Endothelial cell of umbilical vein (primary cell): Measurements from ENCODE around the gene SHCBP1L. TPM values are rescaled to one million over a fixed set of nuclear protein-coding genes. Genes with fewer than 3 reads are reported as not detected.

ENCODE experiments used
- BruUV-seq: library from RNA; stranded (reverse); fragments of 400-500 nt; replicated peaks from 2 replicates; lab custom pipeline; 2021; lab: Mats Ljungman, UMichigan
- CTCF ChIA-PET: fragments of 300-600, 350-600 bp; sonication (Branson Sonifier 250); formaldehyde crosslinking; loops from one replicate; lab custom pipeline; 2021; ENCODE audit warnings: antibody characterized with exemption, inconsistent platforms; lab: Charles Lee
- POLR2A ChIA-PET: fragments of 300-600, 350-600 bp; sonication (Branson Sonifier 250); formaldehyde crosslinking; loops from one replicate; lab custom pipeline; 2021; ENCODE audit warnings: antibody characterized with exemption, inconsistent platforms; lab: Charles Lee
- DNase-seq: peaks from one replicate; pipeline ENCODE4 v3.0.0-alpha.2; 2011; ENCODE audit warnings: low read depth, low spot score
- FAIRE-seq: peaks from 2 replicates; lab custom pipeline; 2011; peaks lifted over from hg19 to GRCh38; lab: Jason Lieb, UNC
- H2AFZ ChIP-seq: 2 replicates; pipeline ENCODE4 v1.6.0; 2012; ENCODE audit warnings: low read depth, low read length, control low read depth, inconsistent platforms
- H3K27ac ChIP-seq: 2 replicates; pipeline ENCODE4 v1.5.1; 2011; ENCODE audit warnings: low read depth, mild to moderate bottlenecking, control low read depth, low read length, moderate library complexity; ENCODE audit not compliant: insufficient read depth
- H3K27me3 ChIP-seq, 2 experiments: 2 replicates each; pipeline versions ENCODE4 v1.6.0 to v1.6.1; 2011; ENCODE audit warnings: low read length in 2 of 2, mixed read lengths in 1 of 2; ENCODE audit not compliant: control insufficient read depth in 2 of 2, insufficient read depth in 2 of 2
- H3K36me3 ChIP-seq, 2 experiments: 2 replicates in 1 of 2; 3 replicates in 1 of 2; pipeline ENCODE4 v1.5.1; 2011; ENCODE audit warnings: low read length in 2 of 2, mild to moderate bottlenecking in 1 of 2, moderate library complexity in 1 of 2; ENCODE audit not compliant: control insufficient read depth in 2 of 2, insufficient read depth in 2 of 2; ENCODE audit errors: extremely low read depth in 1 of 2
- H3K4me1 ChIP-seq: 3 replicates; pipeline ENCODE4 v1.5.1; 2011; ENCODE audit warnings: mild to moderate bottlenecking, low read length; ENCODE audit not compliant: control insufficient read depth, insufficient read depth; ENCODE audit errors: extremely low read depth
- H3K4me2 ChIP-seq: 2 replicates; pipeline ENCODE4 v1.6.1; 2011; ENCODE audit warnings: low read length, control low read depth, mixed read lengths; ENCODE audit not compliant: insufficient read depth
- H3K4me3 ChIP-seq, 3 experiments: fragments of 200-600 bp in 1 of 3; sonication (generic), shearing (Covaris generic) in 1 of 3; replicated peaks in 1 of 3; 2 replicates each; pipeline ENCODE4 v1.5.1; 2011 to 2016; ENCODE audit warnings: control low read depth in 3 of 3, low read length in 3 of 3, mild to moderate bottlenecking in 2 of 3, inconsistent platforms in 1 of 3, low read depth in 1 of 3, moderate library complexity in 1 of 3; ENCODE audit not compliant: insufficient read depth in 1 of 3
- H3K79me2 ChIP-seq: 2 replicates; pipeline ENCODE4 v1.6.0; 2012; ENCODE audit warnings: low read length, inconsistent platforms; ENCODE audit not compliant: control insufficient read depth, insufficient read depth
- H3K9ac ChIP-seq: replicated peaks from 2 replicates; pipeline ENCODE3; 2011; ENCODE audit warnings: low read length, control low read depth; ENCODE audit not compliant: insufficient read depth; ENCODE audit errors: extremely low read depth
- H3K9me1 ChIP-seq: replicated peaks from 3 replicates; pipeline ENCODE4 v1.6.0; 2011; ENCODE audit warnings: mild to moderate bottlenecking, low read length; ENCODE audit not compliant: control insufficient read depth, insufficient read depth; ENCODE audit errors: extremely low read depth
- H3K9me3 ChIP-seq: replicated peaks from 2 replicates; pipeline ENCODE4 v1.5.1; 2012; ENCODE audit warnings: low read length, inconsistent platforms; ENCODE audit not compliant: control insufficient read depth, insufficient read depth
- H4K20me1 ChIP-seq: replicated peaks from 2 replicates; pipeline ENCODE3; 2011; ENCODE audit warnings: mild to moderate bottlenecking, low read length; ENCODE audit not compliant: control insufficient read depth, insufficient read depth; ENCODE audit errors: extremely low read depth
- CTCF ChIP-seq, 2 donors: IDR thresholded peaks; 1 replicate in 1 of 2; 2 replicates in 1 of 2; pipeline ENCODE4 v1.5.1; 2011; ENCODE audit warnings: low read length in 2 of 2, mild to moderate bottlenecking in 2 of 2, moderate library complexity in 2 of 2, control low read depth in 1 of 2, inconsistent platforms in 1 of 2, low read depth in 1 of 2; ENCODE audit not compliant: insufficient read depth in 1 of 2; ENCODE audit errors: extremely low read depth in 1 of 2
- EZH2 ChIP-seq: IDR thresholded peaks from 2 replicates; pipeline ENCODE4 v1.6.1; 2012; ENCODE audit warnings: borderline replicate concordance, low read depth, mild to moderate bottlenecking, moderate library complexity, low read length, inconsistent platforms; ENCODE audit not compliant: severe bottlenecking
- FOS ChIP-seq: IDR thresholded peaks from 2 replicates; pipeline ENCODE4 v1.6.1; 2011; ENCODE audit warnings: mild to moderate bottlenecking, low read length, moderate library complexity, borderline replicate concordance; ENCODE audit not compliant: insufficient read depth
- GATA2 ChIP-seq: IDR thresholded peaks from 2 replicates; pipeline ENCODE4 v1.7.0; 2011; ENCODE audit warnings: low read depth, mild to moderate bottlenecking, moderate library complexity, mixed read lengths, low read length; ENCODE audit not compliant: insufficient read length, insufficient read depth
- JUN ChIP-seq: IDR thresholded peaks from 2 replicates; pipeline ENCODE4 v1.6.1; 2011; ENCODE audit warnings: borderline replicate concordance, low read depth; ENCODE audit not compliant: insufficient read length, insufficient read depth
- MYC ChIP-seq: IDR thresholded peaks from one replicate; pipeline ENCODE4 v1.6.1; 2011; ENCODE audit warnings: mild to moderate bottlenecking, low read depth, low read length
- POLR2A ChIP-seq: IDR thresholded peaks from 2 replicates; pipeline ENCODE4 v1.6.1; 2012; ENCODE audit warnings: low read depth, mild to moderate bottlenecking, control low read depth, low read length
- POLR2AphosphoS5 ChIP-seq: IDR thresholded peaks from 2 replicates; pipeline ENCODE4 v1.6.1; 2012; ENCODE audit warnings: low read depth, mild to moderate bottlenecking, control low read depth, low read length, moderate library complexity; ENCODE audit not compliant: insufficient read depth
- dilution Hi-C: fragments of 300-500 bp; cut with MboI; formaldehyde crosslinking; loops from one replicate; pipeline ENCODE4 v1.15.0; 2019; ENCODE audit warnings: low sequenced_read_pairs; ENCODE audit not compliant: extremely low pct_ligation_motif_present
- intact Hi-C: fragments of 100-400 bp; cut with micrococcal nuclease; formaldehyde crosslinking; loops from one replicate; pipeline ENCODE4 v1.10.0; 2022
- polyA plus RNA-seq, 4 experiments: library from polyadenylated mRNA; depleted of rRNA in 3 of 4; stranded (reverse) in 3 of 4; unstranded in 1 of 4; fragments of >200 nt; gene quantifications; 2 replicates each; pipeline versions ENCODE4 v1.2.1 to v1.2.3, GENCODE V29; 2011 to 2012; ENCODE audit warnings: missing spikeins in 1 of 4
- total RNA-seq: library from RNA; stranded (reverse); gene quantifications from 2 replicates; pipeline ENCODE4 v1.2.3, GENCODE V29; 2021
- TF ChIP-seq, protein P1 (sequence below): IDR thresholded peaks from 2 replicates; pipeline ENCODE4 v1.6.1; 2011; ENCODE audit not compliant: insufficient read depth, insufficient read length

Gene SHCBP1L
- total and polyA plus RNA-seq, 2 donors (not counting 3 experiments of a cell fraction or from before 2014, with no cell fraction given), result not detected

DNA sequence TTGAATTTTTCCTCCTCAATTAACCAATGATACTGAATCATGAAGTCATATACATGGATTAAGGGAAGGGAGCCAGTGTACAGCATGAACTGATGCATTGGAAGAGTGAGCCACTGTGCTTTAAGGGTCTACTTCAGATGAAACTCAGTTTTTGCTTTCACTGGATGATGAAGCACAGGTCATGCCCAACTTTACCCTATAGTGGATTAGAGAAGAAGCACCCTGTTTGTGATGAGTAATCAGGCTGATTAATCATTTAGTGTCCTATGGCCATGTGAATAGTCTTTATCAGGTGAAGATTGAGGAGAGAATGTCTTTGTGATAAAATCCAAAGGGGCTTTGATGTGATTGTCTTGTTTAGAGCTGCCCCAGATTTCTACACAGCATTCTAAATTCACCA, 45.5 kb upstream of the SHCBP1L start:
- BruUV-seq, result no TSS peak
- TF ChIP-seq MYC (no peak), POLR2AphosphoS5 (no peak), JUN (no peak), FOS (no peak), EZH2 (no peak), GATA2 (no peak), CTCF (IDR thresholded peaks at IDR 0.05; ENCODE audit: extremely low read depth in 1 of 2, insufficient read depth in 1 of 2, low read depth in 1 of 2, low read length in 2 of 2) (no peak), POLR2A (no peak)
- TF ChIP-seq, protein P1, sequence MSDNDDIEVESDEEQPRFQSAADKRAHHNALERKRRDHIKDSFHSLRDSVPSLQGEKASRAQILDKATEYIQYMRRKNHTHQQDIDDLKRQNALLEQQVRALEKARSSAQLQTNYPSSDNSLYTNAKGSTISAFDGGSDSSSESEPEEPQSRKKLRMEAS, result no peak
- H3K27me3 ChIP-seq, result no peaks in the 10 kb centered on the region
- H3K4me1 ChIP-seq, result peaks cover 11% of the 10 kb centered on the region
- ChIA-PET CTCF (no interaction called here), POLR2A (no interaction called here)
- H3K9ac ChIP-seq, result no peak overlapping the region
- no peaks in the 10 kb centered on the region for H3K9me3 ChIP-seq
- no peak overlapping the region for H3K4me3 ChIP-seq
- dilution Hi-C loops, result no loop called here
- no peak for FAIRE-seq
- no peak overlapping the region for H3K27ac ChIP-seq
- intact Hi-C loops, result no loop called here
- H3K36me3 ChIP-seq, result no peaks in the 10 kb centered on the region
- H4K20me1 ChIP-seq, result no peaks in the 10 kb centered on the region
- no peaks in the 10 kb centered on the region for H3K79me2 ChIP-seq
- no peak overlapping the region for H2AFZ ChIP-seq
- no peaks in the 10 kb centered on the region for H3K9me1 ChIP-seq
- H3K4me2 ChIP-seq, result no peak overlapping the region
- no peak for DNase-seq
